GM18508 (cell line): ENCODE measurements around the gene DLG2.
A peak's percentile ranks its signal among the peaks of the same experiment; 100 is the strongest.

ENCODE experiments used
- ATAC-seq: cut with Tn5 transposase; IDR thresholded peaks from one replicate; pipeline ENCODE4 v1.9.1; 2021; ENCODE audit warnings: moderate number of reproducible peaks; ENCODE audit not compliant: insufficient read depth, unreplicated experiment

DLG2 gene

GRCh38 chr11:84724256-84724655 is 902.9 kb downstream of the DLG2 start:
- no peak for ATAC-seq

GRCh38 chr11:84722583-84723108 is 904.5 kb downstream of the DLG2 start:
- ATAC-seq = no peak

- no peak for ATAC-seq
Observed at GRCh38 chr11:84721561-84721961, 905.6 kb downstream of the DLG2 start.

GRCh38 chr11:84720706-84721402 is 906.3 kb downstream of the DLG2 start:
- ATAC-seq = no peak

GRCh38 chr11:84719935-84720577 is 907.1 kb downstream of the DLG2 start:
- no peak for ATAC-seq

GRCh38 chr11:84714316-84714780 is 912.8 kb downstream of the DLG2 start:
- ATAC-seq = peak; percentile 75

GRCh38 chr11:84691830-84692229 is 935.3 kb downstream of the DLG2 start:
- ATAC-seq = no peak

GRCh38 chr11:84687433-84687832 is 939.7 kb downstream of the DLG2 start:
- no peak for ATAC-seq

- ATAC-seq = no peak
Observed at GRCh38 chr11:84686716-84687115, 940.4 kb downstream of the DLG2 start.

- no peak for ATAC-seq
Observed at GRCh38 chr11:84685976-84686375, 941.2 kb downstream of the DLG2 start.

GRCh38 chr11:84685149-84685548 is 942.0 kb downstream of the DLG2 start:
- no peak for ATAC-seq

GRCh38 chr11:84681456-84681855 is 945.7 kb downstream of the DLG2 start:
- ATAC-seq = no peak

GRCh38 chr11:84675396-84676025 is 951.6 kb downstream of the DLG2 start:
- ATAC-seq = no peak

- ATAC-seq = no peak
Observed at GRCh38 chr11:84673753-84674152, 953.4 kb downstream of the DLG2 start.

- no peak for ATAC-seq
Observed at GRCh38 chr11:84671325-84671999, 955.7 kb downstream of the DLG2 start.

GRCh38 chr11:84663731-84664130 is 963.4 kb downstream of the DLG2 start:
- ATAC-seq = no peak

- no peak for ATAC-seq
Observed at GRCh38 chr11:84660257-84660977, 966.7 kb downstream of the DLG2 start.

- ATAC-seq = no peak
Observed at GRCh38 chr11:84655712-84656111, 971.4 kb downstream of the DLG2 start.

GRCh38 chr11:84648471-84648870 is 978.7 kb downstream of the DLG2 start:
- no peak for ATAC-seq
